ENCODE data around the gene COL6A2. TPM values are rescaled to one million over a fixed set of nuclear protein-coding genes. Genes with fewer than 3 reads are reported as not detected.
A peak's percentile ranks its signal among the peaks of the same experiment; 100 is the strongest.
"Not testable (repeated sequence)": the region's sequence is repeated elsewhere in the genome, so short reads cannot be mapped to it uniquely, and the experiment has no call there.

The COL6A2 gene
- polyA plus RNA-seq, 2 donors = 120 to 161 TPM

- H3K9me3 ChIP-seq (ENCODE audit: control insufficient read depth in 2 of 2, insufficient read depth in 1 of 2, low read depth in 1 of 2, low read length in 1 of 2) = no peaks in the 10 kb centered on the region
- peaks cover 0 to 5% of the 10 kb centered on the region in 2 donors for H3K27me3 ChIP-seq (ENCODE audit: control insufficient read depth in 1 of 2, insufficient read depth in 2 of 2, low read length in 2 of 2)
- H3K36me3 ChIP-seq (ENCODE audit: control insufficient read depth in 2 of 2, insufficient read depth in 2 of 2, low read length in 1 of 2) = no peaks in the 10 kb centered on the region
- peak overlapping the region in 1 of 2 donors; percentile 6 for H3K4me3 ChIP-seq (ENCODE audit: low read depth in 1 of 2, low read length in 2 of 2)
- 22 to 28% methylated on average over 17 to 18 of the region's 18 CpGs for WGBS, 2 donors
- peak overlapping the region; percentile 30 to 38 for H3K27ac ChIP-seq (ENCODE audit: low read depth in 2 of 2, low read length in 1 of 2)
- H3K4me1 ChIP-seq (ENCODE audit: control insufficient read depth in 2 of 2, insufficient read depth in 2 of 2, low read length in 1 of 2) = peaks cover 0 to 4% of the 10 kb centered on the region in 2 donors
Measured at GRCh38 chr21:46099476-46099875, 1.6 kb downstream of the COL6A2 start.

GRCh38 chr21:46100020-46100419, 2.1 kb downstream of the COL6A2 start:
- Histone ChIP-seq H3K9me3 (ENCODE audit: control insufficient read depth in 2 of 2, insufficient read depth in 1 of 2, low read depth in 1 of 2, low read length in 1 of 2) (no peaks in the 10 kb centered on the region), H3K4me1 (ENCODE audit: control insufficient read depth in 2 of 2, insufficient read depth in 2 of 2, low read length in 1 of 2) (peaks cover 0 to 4% of the 10 kb centered on the region in 2 donors), H3K27me3 (ENCODE audit: control insufficient read depth in 1 of 2, insufficient read depth in 2 of 2, low read length in 2 of 2) (peaks cover 0 to 5% of the 10 kb centered on the region in 2 donors), H3K4me3 (ENCODE audit: low read depth in 1 of 2, low read length in 2 of 2) (no peak overlapping the region), H3K36me3 (ENCODE audit: control insufficient read depth in 2 of 2, insufficient read depth in 2 of 2, low read length in 1 of 2) (no peaks in the 10 kb centered on the region), H3K27ac (ENCODE audit: low read depth in 2 of 2, low read length in 1 of 2) (no peak overlapping the region)
- WGBS, 2 donors = 82% methylated on average over 6 of the region's 6 CpGs

GRCh38 chr21:46100426-46100825, 2.5 kb downstream of the COL6A2 start:
- Histone ChIP-seq H3K27me3 (ENCODE audit: control insufficient read depth in 1 of 2, insufficient read depth in 2 of 2, low read length in 2 of 2) (peaks cover 0 to 5% of the 10 kb centered on the region in 2 donors), H3K27ac (ENCODE audit: low read depth in 2 of 2, low read length in 1 of 2) (no peak overlapping the region), H3K36me3 (ENCODE audit: control insufficient read depth in 2 of 2, insufficient read depth in 2 of 2, low read length in 1 of 2) (no peaks in the 10 kb centered on the region), H3K4me1 (ENCODE audit: control insufficient read depth in 2 of 2, insufficient read depth in 2 of 2, low read length in 1 of 2) (peaks cover 0 to 4% of the 10 kb centered on the region in 2 donors), H3K9me3 (ENCODE audit: control insufficient read depth in 2 of 2, insufficient read depth in 1 of 2, low read depth in 1 of 2, low read length in 1 of 2) (no peaks in the 10 kb centered on the region), H3K4me3 (ENCODE audit: low read depth in 1 of 2, low read length in 2 of 2) (no peak overlapping the region)
- 48 to 58% methylated on average over 7 of the region's 7 CpGs for WGBS, 2 donors

- H3K27me3 ChIP-seq (ENCODE audit: control insufficient read depth in 1 of 2, insufficient read depth in 2 of 2, low read length in 2 of 2) = peaks cover 0 to 5% of the 10 kb centered on the region in 2 donors
- H3K27ac ChIP-seq (ENCODE audit: low read depth in 2 of 2, low read length in 1 of 2) = no peak overlapping the region
- 74 to 77% methylated on average over 4 of the region's 4 CpGs for WGBS, 2 donors
- H3K4me1 ChIP-seq (ENCODE audit: control insufficient read depth in 2 of 2, insufficient read depth in 2 of 2, low read length in 1 of 2) = peaks cover 0 to 4% of the 10 kb centered on the region in 2 donors
- H3K36me3 ChIP-seq (ENCODE audit: control insufficient read depth in 2 of 2, insufficient read depth in 2 of 2, low read length in 1 of 2) = no peaks in the 10 kb centered on the region
- H3K9me3 ChIP-seq (ENCODE audit: control insufficient read depth in 2 of 2, insufficient read depth in 1 of 2, low read depth in 1 of 2, low read length in 1 of 2) = no peaks in the 10 kb centered on the region
- H3K4me3 ChIP-seq (ENCODE audit: low read depth in 1 of 2, low read length in 2 of 2) = no peak overlapping the region
Measured at GRCh38 chr21:46100906-46101305, 3.0 kb downstream of the COL6A2 start.

GRCh38 chr21:46104104-46104503, 6.2 kb downstream of the COL6A2 start:
- H3K27me3 ChIP-seq (ENCODE audit: control insufficient read depth in 1 of 2, insufficient read depth in 2 of 2, low read length in 2 of 2) = no peaks in the 10 kb centered on the region

GRCh38 chr21:46107376-46107775, 9.5 kb downstream of the COL6A2 start:
- 64 to 76% methylated on average over 2 of the region's 2 CpGs for WGBS, 2 donors

More at GRCh38 chr21:46104104-46104503, 6.2 kb downstream of the COL6A2 start:
- Histone ChIP-seq H3K27ac (ENCODE audit: low read depth in 2 of 2, low read length in 1 of 2) (no peak overlapping the region), H3K9me3 (ENCODE audit: control insufficient read depth in 2 of 2, insufficient read depth in 1 of 2, low read depth in 1 of 2, low read length in 1 of 2) (no peaks in the 10 kb centered on the region), H3K4me1 (ENCODE audit: control insufficient read depth in 2 of 2, insufficient read depth in 2 of 2, low read length in 1 of 2) (no peaks in the 10 kb centered on the region), H3K4me3 (ENCODE audit: low read depth in 1 of 2, low read length in 2 of 2) (no peak overlapping the region), H3K36me3 (ENCODE audit: control insufficient read depth in 2 of 2, insufficient read depth in 2 of 2, low read length in 1 of 2) (no peaks in the 10 kb centered on the region)

GRCh38 chr21:46108827-46109312, 11.0 kb downstream of the COL6A2 start:
- WGBS, 2 donors = 74 to 82% methylated on average over 9 of the region's 9 CpGs
- Histone ChIP-seq H3K4me1 (ENCODE audit: control insufficient read depth in 2 of 2, insufficient read depth in 2 of 2, low read length in 1 of 2) (peaks cover 0 to 3% of the 10 kb centered on the region in 2 donors), H3K27me3 (ENCODE audit: control insufficient read depth in 1 of 2, insufficient read depth in 2 of 2, low read length in 2 of 2) (no peaks in the 10 kb centered on the region), H3K36me3 (ENCODE audit: control insufficient read depth in 2 of 2, insufficient read depth in 2 of 2, low read length in 1 of 2) (no peaks in the 10 kb centered on the region), H3K4me3 (ENCODE audit: low read depth in 1 of 2, low read length in 2 of 2) (no peak overlapping the region), H3K27ac (ENCODE audit: low read depth in 2 of 2, low read length in 1 of 2) (no peak overlapping the region), H3K9me3 (ENCODE audit: control insufficient read depth in 2 of 2, insufficient read depth in 1 of 2, low read depth in 1 of 2, low read length in 1 of 2) (no peaks in the 10 kb centered on the region)

More at GRCh38 chr21:46107376-46107775, 9.5 kb downstream of the COL6A2 start:
- H3K4me1 ChIP-seq (ENCODE audit: control insufficient read depth in 2 of 2, insufficient read depth in 2 of 2, low read length in 1 of 2); H3K27me3 ChIP-seq (ENCODE audit: control insufficient read depth in 1 of 2, insufficient read depth in 2 of 2, low read length in 2 of 2); H3K36me3 ChIP-seq (ENCODE audit: control insufficient read depth in 2 of 2, insufficient read depth in 2 of 2, low read length in 1 of 2); H3K9me3 ChIP-seq (ENCODE audit: control insufficient read depth in 2 of 2, insufficient read depth in 1 of 2, low read depth in 1 of 2, low read length in 1 of 2); H3K27ac ChIP-seq (ENCODE audit: low read depth in 2 of 2, low read length in 1 of 2); H3K4me3 ChIP-seq (ENCODE audit: low read depth in 1 of 2, low read length in 2 of 2): not testable (repeated sequence)

- H3K27me3 ChIP-seq (ENCODE audit: control insufficient read depth in 1 of 2, insufficient read depth in 2 of 2, low read length in 2 of 2) = no peaks in the 10 kb centered on the region
- H3K36me3 ChIP-seq (ENCODE audit: control insufficient read depth in 2 of 2, insufficient read depth in 2 of 2, low read length in 1 of 2) = no peaks in the 10 kb centered on the region
- WGBS, 2 donors = 81 to 82% methylated on average over 17 to 19 of the region's 19 CpGs
- H3K9me3 ChIP-seq (ENCODE audit: control insufficient read depth in 2 of 2, insufficient read depth in 1 of 2, low read depth in 1 of 2, low read length in 1 of 2) = no peaks in the 10 kb centered on the region
- no peak overlapping the region for H3K4me3 ChIP-seq (ENCODE audit: low read depth in 1 of 2, low read length in 2 of 2)
- H3K27ac ChIP-seq (ENCODE audit: low read depth in 2 of 2, low read length in 1 of 2) = peak overlapping the region in 1 of 2 donors; percentile 5
- H3K4me1 ChIP-seq (ENCODE audit: control insufficient read depth in 2 of 2, insufficient read depth in 2 of 2, low read length in 1 of 2) = peaks cover 0 to 3% of the 10 kb centered on the region in 2 donors
Measured at GRCh38 chr21:46109313-46110221, 11.7 kb downstream of the COL6A2 start.

- Histone ChIP-seq H3K36me3 (ENCODE audit: control insufficient read depth in 2 of 2, insufficient read depth in 2 of 2, low read length in 1 of 2) (peaks cover 0 to 3% of the 10 kb centered on the region in 2 donors), H3K4me1 (ENCODE audit: control insufficient read depth in 2 of 2, insufficient read depth in 2 of 2, low read length in 1 of 2) (peaks cover 0 to 3% of the 10 kb centered on the region in 2 donors), H3K27ac (ENCODE audit: low read depth in 2 of 2, low read length in 1 of 2) (peak overlapping the region in 1 of 2 donors; percentile 8), H3K4me3 (ENCODE audit: low read depth in 1 of 2, low read length in 2 of 2) (no peak overlapping the region), H3K27me3 (ENCODE audit: control insufficient read depth in 1 of 2, insufficient read depth in 2 of 2, low read length in 2 of 2) (no peaks in the 10 kb centered on the region), H3K9me3 (ENCODE audit: control insufficient read depth in 2 of 2, insufficient read depth in 1 of 2, low read depth in 1 of 2, low read length in 1 of 2) (peaks cover 0 to 4% of the 10 kb centered on the region in 2 donors)
- 65 to 76% methylated on average over 20 of the region's 20 CpGs for WGBS, 2 donors
Measured at GRCh38 chr21:46110499-46111192, 12.7 kb downstream of the COL6A2 start.
